HUES64 (cell line): ENCODE data around the gene SMIM9.
"Not testable (repeated sequence)": the region's sequence is repeated elsewhere in the genome, so short reads cannot be mapped to it uniquely, and the experiment has no call there.

ENCODE experiments used
- H3K27ac ChIP-seq: 2 replicates; pipeline ENCODE4 v1.7.0; 2013; ENCODE audit warnings: low read depth, low read length, inconsistent platforms
- H3K27me3 ChIP-seq: 2 replicates; pipeline ENCODE4 v1.6.1; 2013; ENCODE audit warnings: mild to moderate bottlenecking, low read length; ENCODE audit not compliant: insufficient read depth
- H3K36me3 ChIP-seq: 2 replicates; pipeline ENCODE4 v1.6.1; 2013; ENCODE audit warnings: mild to moderate bottlenecking, low read length; ENCODE audit not compliant: insufficient read depth
- H3K4me1 ChIP-seq: 2 replicates; pipeline ENCODE4 v1.6.1; 2013; ENCODE audit warnings: mild to moderate bottlenecking, low read length, moderate library complexity; ENCODE audit not compliant: insufficient read depth
- H3K4me3 ChIP-seq: 2 replicates; pipeline ENCODE4 v1.5.1; 2013; ENCODE audit warnings: mild to moderate bottlenecking, low read length, moderate library complexity
- H3K9ac ChIP-seq: 2 replicates; pipeline ENCODE4 v1.6.1; 2013; ENCODE audit warnings: mild to moderate bottlenecking, low read depth, low read length
- H3K9me3 ChIP-seq: 2 replicates; pipeline ENCODE4 v1.6.1; 2013; ENCODE audit warnings: low read depth, low read length; ENCODE audit not compliant: insufficient read depth
- WGBS: fragments of 150-250, 120-280 bp; methylation state at CpG from one replicate; pipeline ENCODE4 v1.1.7; 2013; ENCODE audit warnings: missing lambda C conversion rate; 5-methylcytosine and 5-hydroxymethylcytosine counted together

SMIM9 gene

DNA sequence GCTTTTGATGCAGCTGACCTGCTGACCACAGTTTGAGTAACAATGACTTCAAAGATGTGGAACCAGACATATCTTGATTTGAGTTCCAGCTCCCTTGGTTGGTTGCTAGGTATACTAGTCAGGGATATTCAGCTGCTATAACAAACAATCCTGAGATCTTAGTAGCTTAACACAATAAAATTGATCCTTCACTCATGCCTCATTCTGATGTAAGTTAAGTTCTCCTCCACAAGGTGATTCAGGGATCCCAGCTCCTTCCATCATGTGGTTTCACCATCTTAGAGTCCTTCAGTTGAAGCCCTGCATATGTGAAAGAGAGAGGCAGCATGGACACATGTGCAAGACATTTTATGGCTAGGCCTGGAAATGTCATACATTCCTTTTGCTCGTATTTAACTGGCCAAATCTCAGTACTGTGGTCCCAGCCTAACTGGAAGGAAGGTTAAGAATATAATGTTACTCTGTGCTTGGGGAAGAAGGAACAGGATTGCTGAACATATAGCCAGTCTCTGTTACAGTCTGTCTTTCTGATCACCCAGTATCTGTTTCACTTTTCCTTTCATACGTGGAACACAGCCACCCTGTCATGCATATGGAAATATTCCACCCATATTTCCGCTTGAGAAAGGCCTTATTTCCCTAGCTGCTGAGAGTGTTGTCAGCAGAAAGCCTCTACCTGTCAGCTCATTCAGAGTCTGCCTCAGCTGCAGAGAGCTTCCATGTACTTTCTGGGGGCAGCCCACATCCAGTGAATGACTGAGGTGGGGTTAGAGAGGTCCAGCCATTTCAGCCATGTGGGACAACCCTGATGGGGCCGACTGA is 7.1 kb downstream of the SMIM9 start:
- Histone ChIP-seq H3K27me3 (no peaks in the 10 kb centered on the region), H3K27ac (no peak overlapping the region), H3K9me3 (no peaks in the 10 kb centered on the region), H3K9ac (no peak overlapping the region), H3K4me1 (peaks cover 2% of the 10 kb centered on the region), H3K36me3 (no peaks in the 10 kb centered on the region), H3K4me3 (no peak overlapping the region)
- WGBS, result 85% methylated on average over 4 of the region's 4 CpGs

DNA sequence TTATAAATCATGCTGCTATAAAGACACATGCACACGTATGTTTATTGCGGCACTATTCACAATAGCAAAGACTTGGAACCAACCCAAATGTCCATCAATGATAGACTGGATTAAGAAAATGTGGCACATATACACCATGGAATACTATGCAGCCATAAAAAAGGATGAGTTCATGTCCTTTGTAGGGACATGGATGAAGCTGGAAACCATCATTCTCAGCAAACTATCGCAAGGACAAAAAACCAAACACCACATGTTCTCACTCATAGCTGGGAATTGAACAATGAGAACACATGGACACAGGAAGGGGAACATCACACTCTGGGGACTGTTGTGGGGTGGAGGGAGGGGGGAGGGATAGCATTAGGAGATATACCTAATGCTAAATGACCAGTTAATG is 8.9 kb downstream of the SMIM9 start:
- WGBS, result no CpG with 5 or more reads among the region's 3 CpGs
- not testable (repeated sequence) for H3K27me3 ChIP-seq, H3K36me3 ChIP-seq, H3K27ac ChIP-seq, H3K9ac ChIP-seq, H3K9me3 ChIP-seq, H3K4me3 ChIP-seq
- H3K4me1 ChIP-seq, result peaks cover 17% of the 10 kb centered on the region

GRCh38 chrX:154824638-154825037 is 9.8 kb downstream of the SMIM9 start:
- WGBS, result 88% methylated on average over 1 of the region's 1 CpG

DNA sequence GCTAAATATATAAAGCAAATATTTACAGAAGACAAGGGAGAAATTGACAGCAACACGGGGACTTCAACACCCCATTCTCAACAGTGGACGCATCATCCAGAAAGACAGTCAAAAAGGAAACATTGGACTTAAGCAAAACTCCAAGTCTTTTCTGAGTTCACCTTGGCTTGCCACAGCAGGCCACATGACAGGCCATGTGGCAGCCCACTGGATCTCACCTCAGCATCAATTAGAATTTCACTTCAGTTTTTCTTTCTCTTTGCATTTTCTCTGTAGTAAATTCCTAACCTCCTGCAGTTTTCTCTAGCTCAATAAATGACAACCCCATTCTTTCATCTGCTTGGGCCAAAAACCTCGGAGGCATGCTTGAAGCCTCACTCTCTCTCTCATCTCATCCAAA is 12.4 kb downstream of the SMIM9 start:
- no peak overlapping the region for H3K4me3 ChIP-seq
- H3K4me1 ChIP-seq, result peaks cover 27% of the 10 kb centered on the region
- H3K27me3 ChIP-seq, result no peaks in the 10 kb centered on the region
- no peaks in the 10 kb centered on the region for H3K36me3 ChIP-seq
- 53% methylated on average over 3 of the region's 3 CpGs for WGBS
- H3K9me3 ChIP-seq, result no peaks in the 10 kb centered on the region
- H3K9ac ChIP-seq, result peak overlapping the region; percentile 45; the same call in 1 of the 2 replicates
- H3K27ac ChIP-seq, result peak overlapping the region; percentile 79; the same call in 1 of the 2 replicates

More at GRCh38 chrX:154824638-154825037, 9.8 kb downstream of the SMIM9 start:
- no peak overlapping the region for H3K27ac ChIP-seq
- H3K4me3 ChIP-seq, result no peak overlapping the region
- peaks cover 24% of the 10 kb centered on the region for H3K4me1 ChIP-seq
- no peaks in the 10 kb centered on the region for H3K36me3 ChIP-seq
- H3K9ac ChIP-seq, result no peak overlapping the region
- no peaks in the 10 kb centered on the region for H3K27me3 ChIP-seq
- no peaks in the 10 kb centered on the region for H3K9me3 ChIP-seq

- Histone ChIP-seq H3K4me3 (no peak overlapping the region), H3K27me3 (no peaks in the 10 kb centered on the region), H3K9me3 (no peaks in the 10 kb centered on the region), H3K9ac (no peak overlapping the region), H3K4me1 (peaks cover 27% of the 10 kb centered on the region), H3K36me3 (no peaks in the 10 kb centered on the region), H3K27ac (peak overlapping the region; percentile 79; the same call in 1 of the 2 replicates)
Measured at GRCh38 chrX:154821523-154821922, 12.9 kb downstream of the SMIM9 start.

GRCh38 chrX:154819771-154820341 is 14.6 kb downstream of the SMIM9 start:
- no peaks in the 10 kb centered on the region for H3K36me3 ChIP-seq
- H3K4me1 ChIP-seq, result peaks cover 27% of the 10 kb centered on the region
- no peaks in the 10 kb centered on the region for H3K27me3 ChIP-seq
- no peak overlapping the region for H3K4me3 ChIP-seq
- H3K9ac ChIP-seq, result peak overlapping the region; percentile 40; the same call in 1 of the 2 replicates
- no peaks in the 10 kb centered on the region for H3K9me3 ChIP-seq
- 68% methylated on average over 7 of the region's 7 CpGs for WGBS
- H3K27ac ChIP-seq, result peak overlapping the region; percentile 80; the same call in 1 of the 2 replicates

GRCh38 chrX:154818916-154819770 is 15.3 kb downstream of the SMIM9 start:
- 0 out of 2 replicates have a peak overlapping the region, but pooled peaks have one; percentile 7 for H3K9ac ChIP-seq
- H3K36me3 ChIP-seq, result no peaks in the 10 kb centered on the region
- 87% methylated on average over 11 of the region's 11 CpGs for WGBS
- H3K27ac ChIP-seq, result peak overlapping the region; percentile 80; the same call in 1 of the 2 replicates
- no peak overlapping the region for H3K4me3 ChIP-seq
- H3K9me3 ChIP-seq, result no peaks in the 10 kb centered on the region
- peaks cover 27% of the 10 kb centered on the region for H3K4me1 ChIP-seq
- H3K27me3 ChIP-seq, result no peaks in the 10 kb centered on the region

GRCh38 chrX:154817048-154817618 is 17.3 kb downstream of the SMIM9 start:
- WGBS, result 98% methylated on average over 19 of the region's 19 CpGs
- H3K4me1 ChIP-seq, result peaks cover 26% of the 10 kb centered on the region; the same call in 1 of the 2 replicates
- H3K4me3 ChIP-seq, H3K9ac ChIP-seq, H3K36me3 ChIP-seq, H3K27ac ChIP-seq, H3K27me3 ChIP-seq, H3K9me3 ChIP-seq: not testable (repeated sequence)

DNA sequence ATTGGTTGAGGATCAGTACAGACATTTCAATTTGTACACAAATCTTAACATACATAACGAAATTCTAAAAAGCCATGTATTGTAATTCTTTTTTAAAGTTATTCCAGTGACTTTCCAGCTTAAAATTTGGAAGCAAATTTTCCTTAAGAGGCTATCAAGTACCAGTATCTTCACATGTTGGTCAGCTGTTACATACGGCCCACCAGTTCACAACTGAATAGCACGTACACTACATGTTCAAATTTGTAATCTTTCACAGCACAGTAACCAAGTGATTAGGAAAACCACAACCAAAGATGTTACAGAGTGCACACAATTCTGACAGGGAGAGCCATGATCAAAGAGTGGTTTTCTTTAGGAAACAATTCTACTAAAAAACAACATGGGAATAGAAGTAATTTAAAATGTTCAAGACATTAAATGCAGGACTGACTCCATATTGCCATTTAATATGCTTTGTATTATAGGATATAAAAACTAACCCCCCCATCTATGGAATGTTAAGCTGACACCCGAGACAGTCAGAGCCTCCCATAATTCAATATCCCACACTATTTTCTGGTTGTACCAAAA is 18.1 kb downstream of the SMIM9 start:
- not testable (repeated sequence) for H3K36me3 ChIP-seq, H3K27me3 ChIP-seq, H3K4me3 ChIP-seq, H3K9ac ChIP-seq, H3K9me3 ChIP-seq, H3K27ac ChIP-seq
- peaks cover 21% of the 10 kb centered on the region; the same call in 1 of the 2 replicates for H3K4me1 ChIP-seq
- WGBS, result 98% methylated on average over 2 of the region's 4 CpGs

- 100% methylated on average over 4 of the region's 5 CpGs for WGBS
Measured at GRCh38 chrX:154815274-154815818, 19.1 kb downstream of the SMIM9 start.

More at GRCh38 chrX:154815274-154815818, 19.1 kb downstream of the SMIM9 start:
- no peaks in the 10 kb centered on the region for H3K9me3 ChIP-seq
- no peak overlapping the region for H3K9ac ChIP-seq
- peaks cover 11% of the 10 kb centered on the region; the same call in 1 of the 2 replicates for H3K4me1 ChIP-seq
- no peaks in the 10 kb centered on the region for H3K27me3 ChIP-seq
- H3K4me3 ChIP-seq, result no peak overlapping the region
- H3K36me3 ChIP-seq, result no peaks in the 10 kb centered on the region
- H3K27ac ChIP-seq, result no peak overlapping the region
